ENCODE data around the gene RFPL3. TPM values are rescaled to one million over a fixed set of nuclear protein-coding genes. Genes with fewer than 3 reads are reported as not detected.

The RFPL3 gene
- total RNA-seq, 1 experiment from 2014 or later: not detected

GRCh38 chr22:32327596-32328171 is 30.0 kb upstream of the RFPL3 start:
- H3K4me3 ChIP-seq (ENCODE audit: low read depth in 2 of 2, low read length in 2 of 2): no peak overlapping the region
- no peaks in the 10 kb centered on the region for H3K9me3 ChIP-seq (ENCODE audit: control insufficient read depth, insufficient read depth, low read depth, low read length)
- no peaks in the 10 kb centered on the region for H3K4me1 ChIP-seq (ENCODE audit: control insufficient read depth, insufficient read depth, low read length)
- DNase-seq (ENCODE audit: low read depth, low spot score) (no peak), ATAC-seq (no peak)
- intact Hi-C loops (cut with micrococcal nuclease; ENCODE audit: unreplicated experiment) (no loop called here), in situ Hi-C loops (cut with HindIII; ENCODE audit: low pct_unique_long_range_greater_than_20kb, low sequenced_read_pairs) (no loop called here)
- no peaks in the 10 kb centered on the region for H3K36me3 ChIP-seq (ENCODE audit: control insufficient read depth, insufficient read depth, low read length)
- no peaks in the 10 kb centered on the region for H3K27me3 ChIP-seq (ENCODE audit: control insufficient read depth, insufficient read depth, low read length)
- BruUV-seq (replicated peaks): no TSS peak
- CTCF ChIA-PET: no interaction called here
- TF ChIP-seq SIN3A (IDR thresholded peaks at IDR 0.05; ENCODE audit: borderline replicate concordance, insufficient read depth, low read depth, low read length) (no peak), REST (IDR thresholded peaks at IDR 0.05; ENCODE audit: insufficient read depth in 1 of 2, low read depth in 2 of 2, low read length in 1 of 2) (no peak), CTCF (IDR thresholded peaks at IDR 0.05) (no peak)
- POLR2A ChIA-PET: no interaction called here
- no peak overlapping the region for H3K27ac ChIP-seq (ENCODE audit: low read length)

- CTCF ChIA-PET: no interaction called here
- TF ChIP-seq CTCF (IDR thresholded peaks at IDR 0.05) (no peak), REST (IDR thresholded peaks at IDR 0.05; ENCODE audit: insufficient read depth in 1 of 2, low read depth in 2 of 2, low read length in 1 of 2) (no peak), SIN3A (IDR thresholded peaks at IDR 0.05; ENCODE audit: borderline replicate concordance, insufficient read depth, low read depth, low read length) (no peak), POLR2AphosphoS5 (IDR thresholded peaks at IDR 0.05; ENCODE audit: low read depth, low read length) (no peak), TCF7L2 (IDR thresholded peaks at IDR 0.05; ENCODE audit: low read depth, low read length) (no peak)
- BruUV-seq (replicated peaks): no TSS peak
- Histone ChIP-seq H3K27ac (ENCODE audit: low read length) (no peak overlapping the region), H3K27me3 (ENCODE audit: control insufficient read depth, insufficient read depth, low read length) (no peaks in the 10 kb centered on the region), H3K36me3 (ENCODE audit: control insufficient read depth, insufficient read depth, low read length) (no peaks in the 10 kb centered on the region), H3K4me3 (ENCODE audit: low read depth in 2 of 2, low read length in 2 of 2) (no peak overlapping the region), H3K4me1 (ENCODE audit: control insufficient read depth, insufficient read depth, low read length) (no peaks in the 10 kb centered on the region), H3K9me3 (ENCODE audit: control insufficient read depth, insufficient read depth, low read depth, low read length) (no peaks in the 10 kb centered on the region)
- intact Hi-C loops (cut with micrococcal nuclease; ENCODE audit: unreplicated experiment): no loop called here
- DNase-seq (ENCODE audit: low read depth, low spot score): no peak
- no peak for ATAC-seq
- in situ Hi-C loops (cut with HindIII; ENCODE audit: low pct_unique_long_range_greater_than_20kb, low sequenced_read_pairs): no loop called here
- POLR2A ChIA-PET: no interaction called here
Measured at GRCh38 chr22:32328306-32329201, 29.1 kb upstream of the RFPL3 start.
